HUDEP-2 (cell line): ENCODE results near the gene PLS3.

Experiments used
- DNase-seq, 76 experiments: peaks; one replicate each; lab custom pipeline; 2025; ENCODE audit not compliant: unreplicated experiment in 76 of 76; lab: John Stamatoyannopoulos, UW

The PLS3 gene

DNA sequence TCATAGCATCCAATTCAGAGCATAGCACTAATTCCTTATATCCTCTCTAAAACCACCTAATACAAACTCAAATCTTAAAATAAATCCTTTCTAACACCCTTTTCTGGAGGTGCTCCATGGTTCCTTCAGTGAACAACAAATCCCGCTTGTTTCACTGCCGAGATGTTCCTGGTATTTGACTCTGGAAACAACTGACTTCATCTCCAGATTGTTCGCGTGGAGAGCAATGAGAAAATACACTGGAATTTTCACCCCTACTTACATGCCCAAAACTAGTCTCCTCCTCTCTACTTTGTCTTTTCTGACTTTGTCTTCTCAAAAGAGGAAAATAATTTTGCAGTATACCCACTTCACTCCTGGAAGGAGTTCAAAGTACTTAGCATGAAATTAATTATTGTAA lies 129.0 kb downstream of the PLS3 start:
- no peak for DNase-seq

DNA sequence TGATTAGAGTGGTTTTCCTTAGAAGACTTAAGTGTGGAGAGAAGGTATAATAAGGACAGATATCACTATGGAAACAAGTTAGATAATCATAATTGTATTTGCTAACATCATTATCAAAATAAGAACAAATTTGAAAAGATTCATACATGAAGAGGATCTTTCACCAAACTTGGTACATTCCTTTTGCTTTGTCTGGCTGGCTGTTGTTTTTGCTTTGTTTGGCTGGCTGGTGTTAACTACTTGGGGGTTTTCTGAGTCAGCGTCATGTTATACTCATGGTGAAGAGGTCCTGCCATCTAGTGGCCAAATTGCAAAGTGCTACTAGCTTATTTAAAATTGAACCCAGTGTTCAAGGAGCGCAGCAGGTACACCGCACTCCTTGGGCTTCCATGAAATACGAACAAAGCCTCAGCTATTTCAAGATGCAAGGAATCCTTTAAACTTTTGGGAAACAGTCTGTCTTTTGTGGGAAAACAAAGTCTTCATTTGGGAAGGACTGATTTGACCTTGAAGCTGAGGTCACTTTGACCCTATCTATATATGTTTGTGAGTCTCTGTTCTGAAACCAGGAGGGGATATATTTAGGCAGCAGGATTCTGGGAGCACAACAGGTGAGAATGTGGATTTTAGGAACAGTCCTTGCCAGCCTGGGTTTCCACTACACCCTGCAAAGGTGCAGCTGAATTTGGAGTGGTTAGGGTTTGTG lies 129.7 kb downstream of the PLS3 start:
- peak in 30 of 76 experiments; percentile 0 to 41 (median 9) for DNase-seq

DNA sequence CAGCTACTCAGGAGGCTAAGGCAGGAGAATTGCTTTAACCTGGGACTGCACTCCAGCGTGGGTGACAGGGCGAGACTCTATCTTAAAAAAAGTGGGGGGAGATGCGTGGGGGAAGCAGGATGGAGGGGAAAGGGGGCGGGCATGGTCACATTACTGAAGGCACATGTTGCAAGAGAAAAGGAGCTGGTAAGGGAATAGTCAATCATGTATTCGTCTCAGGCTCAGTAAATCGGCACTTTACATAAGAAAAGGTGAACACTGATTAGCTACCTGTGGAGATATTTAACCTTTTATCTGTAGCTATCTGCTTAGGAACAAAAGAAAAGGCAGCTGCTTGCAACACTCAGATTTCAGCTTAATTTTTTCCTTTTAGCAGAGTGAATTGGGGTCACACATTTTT lies 132.5 kb downstream of the PLS3 start:
- no peak for DNase-seq

DNA sequence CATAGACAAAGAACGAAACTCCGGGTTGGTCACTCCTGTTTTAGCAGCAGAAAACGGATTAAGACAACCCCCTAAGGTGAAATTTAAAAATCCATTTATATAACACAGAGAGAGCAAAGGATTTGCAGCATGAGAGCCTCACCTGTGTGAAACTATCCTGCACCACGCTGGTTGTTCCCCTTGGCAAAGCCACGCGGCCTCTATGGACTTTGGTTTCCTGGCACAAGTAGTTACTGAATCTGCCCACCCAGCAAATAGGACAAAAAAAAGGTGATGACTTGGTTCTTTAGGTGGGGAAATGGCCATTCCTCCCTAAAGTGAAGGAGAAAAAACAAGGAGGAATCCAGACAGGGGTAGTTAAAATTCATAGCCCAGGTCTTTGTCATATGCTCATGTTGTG lies 133.1 kb downstream of the PLS3 start:
- DNase-seq, result no peak

DNA sequence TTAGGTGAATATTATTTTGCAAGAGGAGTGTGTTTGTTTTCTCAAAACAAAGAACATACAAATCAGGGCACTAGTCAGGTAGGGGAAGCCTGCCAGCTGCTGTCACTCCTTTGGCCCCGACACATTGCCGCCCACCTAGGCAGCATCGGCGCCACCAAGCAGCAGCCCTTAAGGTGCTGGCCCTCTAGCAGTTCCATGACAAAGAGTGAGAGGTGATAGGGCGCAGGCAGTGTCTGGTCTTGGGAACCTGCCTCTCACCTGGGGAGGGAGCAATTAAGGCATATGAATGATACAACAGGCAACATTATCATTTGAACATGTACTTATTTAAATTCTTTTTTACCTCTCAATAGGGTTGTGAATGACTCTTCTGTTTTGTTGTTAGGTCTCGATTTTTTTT lies 135.1 kb downstream of the PLS3 start:
- no peak for DNase-seq

DNA sequence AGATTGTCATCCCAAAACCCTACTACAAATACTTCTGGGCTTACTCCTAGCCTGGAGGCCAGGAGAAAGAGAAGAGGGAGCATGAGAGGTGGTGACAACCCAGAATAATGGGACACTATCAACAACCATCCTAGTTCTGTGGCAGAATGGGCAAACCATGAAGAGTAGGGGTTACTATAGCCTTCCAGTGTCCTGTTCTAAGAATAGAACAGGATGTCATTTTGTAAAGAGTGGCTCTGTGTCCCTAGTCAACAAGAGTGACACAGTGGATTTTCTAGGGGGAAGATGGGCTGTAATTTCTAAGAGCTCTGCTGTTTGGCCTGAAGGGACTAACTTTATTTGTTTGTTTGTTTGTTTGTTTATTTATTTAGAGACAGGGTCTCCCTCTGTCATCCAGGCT lies 136.0 kb downstream of the PLS3 start:
- DNase-seq, result no peak

DNA sequence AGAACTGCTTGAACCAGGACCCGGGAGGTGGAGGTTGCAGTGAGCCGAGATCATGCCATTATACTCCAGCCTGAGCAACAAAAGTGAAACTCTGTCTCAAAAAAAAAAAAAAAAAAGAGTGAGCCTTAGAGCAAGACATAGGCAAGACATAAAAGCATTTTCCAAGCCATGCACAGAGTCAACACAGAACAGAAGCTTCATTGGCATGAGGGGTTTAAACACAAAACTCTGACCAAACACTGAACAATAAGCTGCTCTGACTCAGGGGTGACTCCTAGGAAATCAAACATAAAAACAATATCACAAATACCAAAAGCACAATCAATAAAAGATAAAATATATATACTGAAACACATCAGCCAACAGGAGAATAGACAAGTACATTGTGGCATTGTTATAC lies 136.8 kb downstream of the PLS3 start:
- no peak for DNase-seq
